Measurements from ENCODE around the gene RIIAD1. TPM values are rescaled to one million over a fixed set of nuclear protein-coding genes. Genes with fewer than 3 reads are reported as not detected.

Gene RIIAD1
- total RNA-seq, 1 experiment from 2014 or later, result 0.12 TPM

DNA sequence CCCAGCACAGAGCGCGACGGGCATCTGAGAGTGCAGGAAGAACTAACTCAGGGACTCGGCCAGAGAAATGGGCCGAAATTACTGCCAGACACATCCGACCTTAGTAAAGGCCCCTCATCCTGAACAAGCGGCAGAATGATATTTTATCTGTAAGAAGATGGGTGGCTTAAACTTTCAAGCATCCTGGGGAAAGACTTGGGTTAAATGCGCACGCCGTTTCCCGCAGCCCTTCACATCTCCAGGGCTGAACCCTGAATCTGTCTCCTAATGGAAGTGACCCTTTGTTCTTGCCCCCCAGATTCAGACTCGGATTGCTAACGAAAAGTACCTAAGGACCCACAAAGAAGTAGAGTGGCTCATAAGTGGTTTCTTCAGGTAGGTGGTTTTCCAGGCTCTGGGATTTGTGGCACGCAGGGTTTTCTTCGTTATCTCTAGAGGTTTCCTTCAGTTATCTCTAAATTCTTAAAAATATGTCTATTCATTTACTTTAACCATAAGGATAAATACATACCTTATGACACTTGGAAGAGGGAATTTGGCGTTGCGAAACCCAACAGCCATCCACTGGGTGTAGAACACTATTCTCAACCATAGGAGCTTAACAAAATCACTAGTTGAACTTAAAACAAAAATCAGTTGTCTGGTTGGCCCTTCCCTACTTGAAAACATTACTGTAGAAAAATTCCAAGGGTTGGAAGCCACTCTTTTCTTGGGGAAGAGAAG lies 627 bp downstream of the RIIAD1 start:
- Histone ChIP-seq H3K9ac (ENCODE audit: low read length) (no peak overlapping the region), H3K9me2 (ENCODE audit: insufficient read depth) (no peaks in the 10 kb centered on the region), H3K9me3 (ENCODE audit: control insufficient read depth in 1 of 2, insufficient read depth in 1 of 2, low read depth in 1 of 2, low read length in 2 of 2) (no peaks in the 10 kb centered on the region), H2AFZ (ENCODE audit: low read depth, low read length, poor library complexity, severe bottlenecking) (peak overlapping the region; percentile 82), H3K79me2 (ENCODE audit: insufficient read depth, low read length) (no peaks in the 10 kb centered on the region), H4K20me1 (ENCODE audit: insufficient read depth) (no peaks in the 10 kb centered on the region), H3K4me2 (ENCODE audit: low read length) (peak overlapping the region; percentile 72), H3K36me3 (ENCODE audit: control insufficient read depth in 1 of 2, insufficient read depth in 2 of 2, low read length in 2 of 2) (no peaks in the 10 kb centered on the region), H3K4me1 (ENCODE audit: control insufficient read depth in 1 of 2, insufficient read depth in 2 of 2, low read length in 2 of 2) (no peaks in the 10 kb centered on the region), H3K4me3 (replicated peaks in 1 of 2; ENCODE audit: low read depth in 1 of 2, low read length in 2 of 2) (peak overlapping the region; percentile 34 to 53), H3K27me3 (ENCODE audit: insufficient read depth, low read length) (peaks cover 26% of the 10 kb centered on the region), H3K27ac (ENCODE audit: low read depth, low read length) (no peak overlapping the region)
- ChIA-PET CTCF (no interaction called here), RAD21 (ENCODE audit: low non-redundant PET in 1 of 2, low total read pairs in 2 of 2, uncharacterized antibody in 2 of 2, unreplicated experiment in 2 of 2) (interaction anchor here in 1 of 2 experiments (0.6 kb wide), 1 partner anchor 29 kb away, joined by 3 read pairs; no protein-coding TSS in a partner anchor), POLR2A (no interaction called here)
- intact Hi-C loops (cut with micrococcal nuclease), result no loop called here
- BruUV-seq (replicated peaks), result no TSS peak
- DNase-seq (ENCODE audit: low read depth, low spot score) (no peak), ATAC-seq (no peak; the same call in 1 of the 2 replicates)
- TF ChIP-seq EZH2phosphoT487 (IDR thresholded peaks at IDR 0.05; ENCODE audit: borderline replicate concordance), result no peak
- no peak for TF ChIP-seq TCF7L2 (IDR thresholded peaks at IDR 0.05; ENCODE audit: borderline replicate concordance, extremely low read depth, insufficient read depth, insufficient read length)
- TF ChIP-seq SRF (IDR thresholded peaks at IDR 0.05; ENCODE audit: low read depth), result no peak
- no peak for TF ChIP-seq ATF3 (IDR thresholded peaks at IDR 0.05)
- TF ChIP-seq RAD21 (IDR thresholded peaks at IDR 0.05; ENCODE audit: low read depth), result no peak
- TF ChIP-seq CEBPB (IDR thresholded peaks at IDR 0.05; ENCODE audit: low read depth), result no peak
- TF ChIP-seq POLR2A (IDR thresholded peaks at IDR 0.05; ENCODE audit: borderline replicate concordance, extremely low read depth, insufficient read depth, insufficient read length), result no peak

- Histone ChIP-seq H3K79me2 (ENCODE audit: insufficient read depth, low read length) (no peaks in the 10 kb centered on the region), H4K20me1 (ENCODE audit: insufficient read depth) (no peaks in the 10 kb centered on the region), H3K4me3 (replicated peaks in 1 of 2; ENCODE audit: low read depth in 1 of 2, low read length in 2 of 2) (no peak overlapping the region), H3K27me3 (ENCODE audit: insufficient read depth, low read length) (peaks cover 9% of the 10 kb centered on the region), H2AFZ (ENCODE audit: low read depth, low read length, poor library complexity, severe bottlenecking) (no peak overlapping the region), H3K27ac (ENCODE audit: low read depth, low read length) (no peak overlapping the region), H3K4me1 (ENCODE audit: control insufficient read depth in 1 of 2, insufficient read depth in 2 of 2, low read length in 2 of 2) (no peaks in the 10 kb centered on the region), H3K9me2 (ENCODE audit: insufficient read depth) (no peaks in the 10 kb centered on the region), H3K9me3 (ENCODE audit: control insufficient read depth in 1 of 2, insufficient read depth in 1 of 2, low read depth in 1 of 2, low read length in 2 of 2) (no peaks in the 10 kb centered on the region), H3K36me3 (ENCODE audit: control insufficient read depth in 1 of 2, insufficient read depth in 2 of 2, low read length in 2 of 2) (no peaks in the 10 kb centered on the region), H3K4me2 (ENCODE audit: low read length) (no peak overlapping the region), H3K9ac (ENCODE audit: low read length) (no peak overlapping the region)
- CTCF ChIA-PET, result no interaction called here
- intact Hi-C loops (cut with micrococcal nuclease), result no loop called here
- no peak for TF ChIP-seq SIN3A (IDR thresholded peaks at IDR 0.05; ENCODE audit: low read depth)
- TF ChIP-seq ELF1 (IDR thresholded peaks at IDR 0.05; ENCODE audit: borderline replicate concordance, low read depth), result no peak
- no TSS peak for BruUV-seq (replicated peaks)
- RAD21 ChIA-PET (ENCODE audit: low non-redundant PET in 1 of 2, low total read pairs in 2 of 2, uncharacterized antibody in 2 of 2, unreplicated experiment in 2 of 2), result no interaction called here
- DNase-seq (ENCODE audit: low read depth, low spot score) (no peak), ATAC-seq (no peak)
- POLR2A ChIA-PET, result no interaction called here
Measured at GRCh38 chr1:151723726-151724370, 2.5 kb downstream of the RIIAD1 start.
